DND-41 (cell line): ENCODE results near the gene PURA.

Experiments
- ATAC-seq: fragments of 200-7000 bp; cut with Tn5 transposase; 3 replicates; pipeline ENCODE4 v1.9.1; 2021; ENCODE audit warnings: low read depth; ENCODE audit not compliant: insufficient read depth
- DNase-seq: peaks from one replicate; pipeline ENCODE4 v3.0.0-alpha.2; 2020
- H2AFZ ChIP-seq: 2 replicates; pipeline ENCODE4 v1.6.0; 2012; ENCODE audit warnings: low read depth, low read length
- H3K27ac ChIP-seq: 2 replicates; pipeline ENCODE4 v1.5.1; 2012; ENCODE audit warnings: low read length, inconsistent platforms
- H3K27me3 ChIP-seq: fragments of 200-600 bp; sonication (generic); 2 replicates; pipeline ENCODE4 v1.6.0; 2012; ENCODE audit warnings: low read length, mild to moderate bottlenecking, inconsistent platforms; ENCODE audit not compliant: insufficient read depth, poor library complexity
- H3K36me3 ChIP-seq: 2 replicates; pipeline ENCODE4 v1.5.1; 2012; ENCODE audit warnings: low read length, inconsistent platforms; ENCODE audit not compliant: insufficient read depth
- H3K4me1 ChIP-seq: 2 replicates; pipeline ENCODE4 v1.5.1; 2012; ENCODE audit warnings: mild to moderate bottlenecking, low read length; ENCODE audit not compliant: insufficient read depth
- H3K4me2 ChIP-seq: 2 replicates; pipeline ENCODE4 v1.6.0; 2012; ENCODE audit warnings: mild to moderate bottlenecking, moderate library complexity, low read length, inconsistent platforms; ENCODE audit not compliant: insufficient read depth
- H3K4me3 ChIP-seq, 2 experiments: fragments of 200-600 bp in 1 of 2; shearing (Covaris generic) in 1 of 2; 2 replicates each; pipeline ENCODE4 v1.5.1; 2012 to 2016; ENCODE audit warnings: inconsistent platforms in 2 of 2, low read length in 2 of 2, mild to moderate bottlenecking in 2 of 2, low read depth in 1 of 2, moderate library complexity in 1 of 2
- H3K79me2 ChIP-seq: 2 replicates; pipeline ENCODE4 v1.6.0; 2012; ENCODE audit warnings: low read length, inconsistent platforms; ENCODE audit not compliant: insufficient read depth
- H3K9ac ChIP-seq: 2 replicates; pipeline ENCODE4 v1.6.0; 2012; ENCODE audit warnings: low read depth, mild to moderate bottlenecking, inconsistent platforms, low read length, moderate library complexity
- H3K9me3 ChIP-seq: 2 replicates; pipeline ENCODE4 v1.5.1; 2012; ENCODE audit warnings: low read length, moderate library complexity, mild to moderate bottlenecking, inconsistent platforms; ENCODE audit not compliant: insufficient read depth, severe bottlenecking
- H4K20me1 ChIP-seq: 2 replicates; pipeline ENCODE4 v1.6.0; 2012; ENCODE audit warnings: low read length; ENCODE audit not compliant: insufficient read depth
- EZH2 ChIP-seq: IDR thresholded peaks from 3 replicates; pipeline ENCODE4 v1.6.1; 2012; ENCODE audit warnings: borderline replicate concordance, low read depth, mild to moderate bottlenecking, moderate library complexity, low read length, inconsistent platforms; ENCODE audit not compliant: severe bottlenecking
- TF ChIP-seq, protein P1 (sequence below): IDR thresholded peaks from 2 replicates; pipeline ENCODE4 v1.5.1; 2012; ENCODE audit warnings: borderline replicate concordance, low read length, moderate library complexity, mild to moderate bottlenecking; ENCODE audit not compliant: poor library complexity, severe bottlenecking; ENCODE audit errors: extremely low read depth

The PURA gene

GRCh38 chr5:140103154-140103553, 10.8 kb upstream of the PURA start:
- Histone ChIP-seq H2AFZ (no peak overlapping the region), H3K36me3 (no peaks in the 10 kb centered on the region; the same call in 1 of the 2 replicates), H3K79me2 (peaks cover 2% of the 10 kb centered on the region), H3K9ac (no peak overlapping the region), H3K4me3 (no peak overlapping the region), H3K27ac (no peak overlapping the region), H3K4me1 (peaks cover 14% of the 10 kb centered on the region), H3K9me3 (no peaks in the 10 kb centered on the region), H4K20me1 (no peaks in the 10 kb centered on the region), H3K4me2 (no peak overlapping the region), H3K27me3 (peaks cover 8% of the 10 kb centered on the region)
- TF ChIP-seq, protein P1, sequence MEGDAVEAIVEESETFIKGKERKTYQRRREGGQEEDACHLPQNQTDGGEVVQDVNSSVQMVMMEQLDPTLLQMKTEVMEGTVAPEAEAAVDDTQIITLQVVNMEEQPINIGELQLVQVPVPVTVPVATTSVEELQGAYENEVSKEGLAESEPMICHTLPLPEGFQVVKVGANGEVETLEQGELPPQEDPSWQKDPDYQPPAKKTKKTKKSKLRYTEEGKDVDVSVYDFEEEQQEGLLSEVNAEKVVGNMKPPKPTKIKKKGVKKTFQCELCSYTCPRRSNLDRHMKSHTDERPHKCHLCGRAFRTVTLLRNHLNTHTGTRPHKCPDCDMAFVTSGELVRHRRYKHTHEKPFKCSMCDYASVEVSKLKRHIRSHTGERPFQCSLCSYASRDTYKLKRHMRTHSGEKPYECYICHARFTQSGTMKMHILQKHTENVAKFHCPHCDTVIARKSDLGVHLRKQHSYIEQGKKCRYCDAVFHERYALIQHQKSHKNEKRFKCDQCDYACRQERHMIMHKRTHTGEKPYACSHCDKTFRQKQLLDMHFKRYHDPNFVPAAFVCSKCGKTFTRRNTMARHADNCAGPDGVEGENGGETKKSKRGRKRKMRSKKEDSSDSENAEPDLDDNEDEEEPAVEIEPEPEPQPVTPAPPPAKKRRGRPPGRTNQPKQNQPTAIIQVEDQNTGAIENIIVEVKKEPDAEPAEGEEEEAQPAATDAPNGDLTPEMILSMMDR, result no peak
- TF ChIP-seq EZH2, result no peak
- no peak for DNase-seq
- no peak for ATAC-seq

GRCh38 chr5:140104100-140104499, 9.8 kb upstream of the PURA start:
- peaks cover 8% of the 10 kb centered on the region for H3K27me3 ChIP-seq
- H3K27ac ChIP-seq, result no peak overlapping the region

GRCh38 chr5:140106101-140106500, 7.8 kb upstream of the PURA start:
- Histone ChIP-seq H3K4me2 (no peak overlapping the region; the same call in 1 of the 2 replicates), H2AFZ (no peak overlapping the region)
- no peak for DNase-seq

More at GRCh38 chr5:140104100-140104499, 9.8 kb upstream of the PURA start:
- Histone ChIP-seq H3K4me1 (peaks cover 23% of the 10 kb centered on the region), H2AFZ (no peak overlapping the region), H3K36me3 (no peaks in the 10 kb centered on the region; the same call in 1 of the 2 replicates), H3K9me3 (no peaks in the 10 kb centered on the region), H3K9ac (no peak overlapping the region), H3K4me3 (no peak overlapping the region), H3K79me2 (peaks cover 11% of the 10 kb centered on the region), H4K20me1 (peaks cover 4% of the 10 kb centered on the region; the same call in 1 of the 2 replicates), H3K4me2 (no peak overlapping the region)
- TF ChIP-seq, protein P1, result no peak
- TF ChIP-seq EZH2, result no peak
- no peak for DNase-seq
- ATAC-seq, result no peak

More at GRCh38 chr5:140106101-140106500, 7.8 kb upstream of the PURA start:
- no peak for ATAC-seq
- H3K4me1 ChIP-seq, result peaks cover 36% of the 10 kb centered on the region
- peaks cover 2% of the 10 kb centered on the region for H3K27me3 ChIP-seq
- H3K27ac ChIP-seq, result no peak overlapping the region
- TF ChIP-seq EZH2, result no peak
- TF ChIP-seq, protein P1, result peak; percentile 15
- H3K79me2 ChIP-seq, result peaks cover 28% of the 10 kb centered on the region
- H3K36me3 ChIP-seq, result no peaks in the 10 kb centered on the region; the same call in 1 of the 2 replicates
- no peak overlapping the region for H3K4me3 ChIP-seq
- H3K9ac ChIP-seq, result no peak overlapping the region; the same call in 1 of the 2 replicates
- peaks cover 7% of the 10 kb centered on the region; the same call in 1 of the 2 replicates for H4K20me1 ChIP-seq
- H3K9me3 ChIP-seq, result no peaks in the 10 kb centered on the region
